Measurements from ENCODE around the gene SMTN. TPM values are rescaled to one million over a fixed set of nuclear protein-coding genes. Genes with fewer than 3 reads are reported as not detected.
"Not testable (repeated sequence)": the region's sequence is repeated elsewhere in the genome, so short reads cannot be mapped to it uniquely, and the experiment has no call there.

The SMTN gene
- total and polyA plus RNA-seq, 4 experiments from 2014 or later, result 0.34 to 1.7 (median 1.2) TPM

GRCh38 chr22:31106001-31106571 lies 25.0 kb downstream of the SMTN start:
- Mint-ChIP-seq H3K4me1 (peaks cover 17 to 31% (median 24%) of the 10 kb centered on the region in 4 donors), H3K27me3 (no peaks in the 10 kb centered on the region), H3K36me3 (peaks cover 0 to 6% of the 10 kb centered on the region in 2 donors), H3K9me3 (no peaks in the 10 kb centered on the region), H3K27ac (peak overlapping the region in 6 of 7 donors; percentile 63 to 92 (median 76)), H3K4me3 (peak overlapping the region; percentile 89 to 97 (median 94))
- ChIA-PET POLR2A (ENCODE audit: partially characterized antibody) (interaction anchor here (1.1 to 4.9 kb wide), 6 partner anchors 10 to 185 kb away, joined by 4 to 34 read pairs (median 8); partner anchors contain the start of genes PIK3IP1 and RNF185), CTCF (ENCODE audit: partially characterized antibody) (interaction anchor here (4.4 kb wide), 1 partner anchor 125 kb away, joined by 37 read pairs; no protein-coding TSS in a partner anchor)
- intact Hi-C loops (cut with micrococcal nuclease), result loop anchor here (5.0 kb wide), 3 partner anchors 56 to 186 kb away; partner anchors contain the start of genes LIMK2, PIK3IP1 and RNF185
- no peak overlapping the region for H3K27ac ChIP-seq (ENCODE audit: low read depth, low read length)
- no peak overlapping the region for H3K4me3 ChIP-seq (ENCODE audit: low read length in 2 of 2)
- no peaks in the 10 kb centered on the region for H3K27me3 ChIP-seq (ENCODE audit: insufficient read depth, low read length)
- no peaks in the 10 kb centered on the region for H3K9me3 ChIP-seq (ENCODE audit: control insufficient read depth in 1 of 2, low read length in 2 of 2)
- H3K36me3 ChIP-seq (ENCODE audit: insufficient read depth, low read length), result no peaks in the 10 kb centered on the region
- no peak for DNase-seq
- H3K4me1 ChIP-seq (ENCODE audit: insufficient read depth, low read length), result peaks cover 20% of the 10 kb centered on the region

DNA sequence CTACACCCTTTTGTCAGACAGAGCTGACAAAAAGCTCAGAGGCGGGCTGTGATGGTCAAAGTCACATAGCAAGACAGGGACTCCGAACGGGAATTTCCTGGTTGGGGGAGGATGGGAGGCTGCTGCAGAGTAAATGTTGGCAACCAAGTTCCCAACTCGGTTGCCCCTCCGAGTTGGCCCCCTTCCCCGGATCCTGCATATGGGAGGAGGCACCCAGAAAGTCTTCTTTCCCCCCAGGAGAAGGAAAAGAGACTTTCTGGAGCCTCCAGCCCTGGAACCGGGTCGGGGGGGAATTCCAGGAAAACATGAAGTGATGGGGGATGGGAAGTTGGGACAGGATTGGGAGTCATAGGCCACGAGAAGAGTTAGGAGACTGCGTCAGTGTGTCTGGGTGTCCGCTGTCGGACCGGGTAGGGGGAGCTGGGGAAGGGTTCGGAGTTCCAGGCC lies 25.6 kb downstream of the SMTN start:
- Mint-ChIP-seq H3K27me3 (no peaks in the 10 kb centered on the region), H3K36me3 (peaks cover 0 to 6% of the 10 kb centered on the region in 2 donors), H3K27ac (peak overlapping the region; percentile 84 to 96 (median 93)), H3K9me3 (no peaks in the 10 kb centered on the region), H3K4me1 (peaks cover 17 to 31% (median 24%) of the 10 kb centered on the region in 4 donors), H3K4me3 (peak overlapping the region; percentile 89 to 97 (median 94))
- POLR2A ChIA-PET (ENCODE audit: partially characterized antibody), result interaction anchor here (0.6 to 4.9 kb wide), 14 partner anchors 10 to 660 kb away, joined by 3 to 34 read pairs (median 4); partner anchors contain the start of genes LIMK2, MORC2, PIK3IP1 and RNF185
- peak overlapping the region; percentile 62 for H3K27ac ChIP-seq (ENCODE audit: low read depth, low read length)
- no peaks in the 10 kb centered on the region for H3K27me3 ChIP-seq (ENCODE audit: insufficient read depth, low read length)
- no peak for DNase-seq
- no peaks in the 10 kb centered on the region for H3K9me3 ChIP-seq (ENCODE audit: control insufficient read depth in 1 of 2, low read length in 2 of 2)
- H3K4me3 ChIP-seq (ENCODE audit: low read length in 2 of 2), result peak overlapping the region; percentile 38 to 97
- peaks cover 20% of the 10 kb centered on the region for H3K4me1 ChIP-seq (ENCODE audit: insufficient read depth, low read length)
- CTCF ChIA-PET (ENCODE audit: partially characterized antibody), result interaction anchor here (0.7 to 4.4 kb wide), 9 partner anchors 11 to 474 kb away, joined by 3 to 37 read pairs (median 4); no protein-coding TSS in a partner anchor
- no peaks in the 10 kb centered on the region for H3K36me3 ChIP-seq (ENCODE audit: insufficient read depth, low read length)
- intact Hi-C loops (cut with micrococcal nuclease), result loop anchor here (1.0 to 5.0 kb wide), 6 partner anchors 22 to 186 kb away; partner anchors contain the start of genes LIMK2, PIK3IP1 and RNF185

- intact Hi-C loops (cut with micrococcal nuclease), result loop anchor here (1.0 to 5.0 kb wide), 6 partner anchors 23 to 185 kb away; partner anchors contain the start of genes LIMK2, PIK3IP1 and RNF185
- peak within 1 kb of the TSS; percentile 62 for H3K27ac ChIP-seq (ENCODE audit: low read depth, low read length)
- no peaks in the 10 kb centered on the region for H3K27me3 ChIP-seq (ENCODE audit: insufficient read depth, low read length)
- no peaks in the 10 kb centered on the region for H3K36me3 ChIP-seq (ENCODE audit: insufficient read depth, low read length)
- peak within 1 kb of the TSS; percentile 89 to 97 (median 94) for H3K4me3 Mint-ChIP-seq
- no peaks in the 10 kb centered on the region for H3K9me3 Mint-ChIP-seq
- H3K4me3 ChIP-seq (ENCODE audit: low read length in 2 of 2), result peak within 1 kb of the TSS; percentile 80 to 97
- H3K36me3 Mint-ChIP-seq, result peaks cover 0 to 6% of the 10 kb centered on the region in 2 donors
- peak; percentile 84 to 90 (median 85) for DNase-seq
- peak within 1 kb of the TSS; percentile 86 to 96 (median 94) for H3K27ac Mint-ChIP-seq
- CTCF ChIA-PET (ENCODE audit: partially characterized antibody), result interaction anchor here (0.7 to 4.4 kb wide), 19 partner anchors 10 to 474 kb away, joined by 3 to 37 read pairs (median 4); no protein-coding TSS in a partner anchor
- H3K4me1 Mint-ChIP-seq, result peaks cover 17 to 31% (median 24%) of the 10 kb centered on the region in 4 donors
- peaks cover 20% of the 10 kb centered on the region for H3K4me1 ChIP-seq (ENCODE audit: insufficient read depth, low read length)
- POLR2A ChIA-PET (ENCODE audit: partially characterized antibody), result interaction anchor here (0.6 to 4.9 kb wide), 20 partner anchors 11 to 1383 kb away, joined by 3 to 34 read pairs (median 4); partner anchors contain the start of genes LIMK2, MORC2, PIK3IP1 and RNF185
- no peaks in the 10 kb centered on the region for H3K9me3 ChIP-seq (ENCODE audit: control insufficient read depth in 1 of 2, low read length in 2 of 2)
- no peaks in the 10 kb centered on the region for H3K27me3 Mint-ChIP-seq
Measured at GRCh38 chr22:31107178-31107893, 26.2 kb downstream of the SMTN start, which contains the start of gene SELENOM. SELENOM (minus strand) TSS chr22:31107568; CDS start chr22:31107505, 63 bp downstream.

GRCh38 chr22:31107894-31108218 lies 26.7 kb downstream of the SMTN start:
- Mint-ChIP-seq H3K36me3 (peaks cover 0 to 6% of the 10 kb centered on the region in 2 donors), H3K4me3 (peak overlapping the region; percentile 89 to 97 (median 94)), H3K27me3 (no peaks in the 10 kb centered on the region), H3K27ac (peak overlapping the region; percentile 86 to 96 (median 94)), H3K9me3 (no peaks in the 10 kb centered on the region), H3K4me1 (peaks cover 17 to 31% (median 24%) of the 10 kb centered on the region in 4 donors)
- H3K27me3 ChIP-seq (ENCODE audit: insufficient read depth, low read length), result no peaks in the 10 kb centered on the region
- no peaks in the 10 kb centered on the region for H3K9me3 ChIP-seq (ENCODE audit: control insufficient read depth in 1 of 2, low read length in 2 of 2)
- intact Hi-C loops (cut with micrococcal nuclease), result loop anchor here (1.0 to 5.0 kb wide), 6 partner anchors 24 to 184 kb away; partner anchors contain the start of genes LIMK2, PIK3IP1 and RNF185
- DNase-seq, result no peak
- ChIA-PET POLR2A (ENCODE audit: partially characterized antibody) (interaction anchor here (0.6 to 4.9 kb wide), 17 partner anchors 12 to 1383 kb away, joined by 3 to 34 read pairs (median 4); partner anchors contain the start of genes LIMK2, MORC2, PIK3IP1 and RNF185), CTCF (ENCODE audit: partially characterized antibody) (interaction anchor here (0.9 to 4.4 kb wide), 19 partner anchors 10 to 473 kb away, joined by 3 to 37 read pairs (median 4); no protein-coding TSS in a partner anchor)
- H3K36me3 ChIP-seq (ENCODE audit: insufficient read depth, low read length), result no peaks in the 10 kb centered on the region
- peak overlapping the region; percentile 48 for H3K27ac ChIP-seq (ENCODE audit: low read depth, low read length)
- peak overlapping the region; percentile 80 to 97 for H3K4me3 ChIP-seq (ENCODE audit: low read length in 2 of 2)
- peaks cover 20% of the 10 kb centered on the region for H3K4me1 ChIP-seq (ENCODE audit: insufficient read depth, low read length)

DNA sequence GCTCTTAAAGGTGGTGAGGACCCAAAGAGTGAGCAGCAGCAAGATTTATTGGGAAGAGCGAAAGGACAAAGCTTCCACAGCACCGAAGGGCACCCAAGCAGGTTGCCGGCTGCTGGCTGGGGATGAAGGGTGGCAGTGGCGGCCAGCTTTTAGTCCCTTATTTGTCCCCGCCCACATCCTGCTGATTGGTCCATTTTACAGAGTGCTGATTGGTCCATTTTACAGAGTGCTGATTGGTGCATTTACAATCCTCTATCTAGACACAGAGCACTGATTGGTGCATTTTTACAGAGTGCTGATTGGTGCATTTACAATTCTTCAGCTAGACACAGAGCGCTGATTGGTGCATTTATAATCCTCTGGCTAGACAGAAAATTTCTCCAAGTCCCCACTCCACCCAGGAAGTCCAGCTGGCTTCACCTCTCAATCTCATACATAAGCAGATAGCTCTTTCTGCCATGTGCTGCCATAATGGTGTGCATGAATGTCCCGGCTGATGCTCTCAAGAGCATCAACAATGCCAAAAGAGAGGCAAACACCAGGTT lies 31.5 kb downstream of the SMTN start:
- H3K4me3 Mint-ChIP-seq; H3K27ac Mint-ChIP-seq; H3K27ac ChIP-seq (ENCODE audit: low read depth, low read length); H3K27me3 ChIP-seq (ENCODE audit: insufficient read depth, low read length); H3K4me1 Mint-ChIP-seq; POLR2A ChIA-PET (ENCODE audit: partially characterized antibody); H3K36me3 Mint-ChIP-seq; H3K9me3 ChIP-seq (ENCODE audit: control insufficient read depth in 1 of 2, low read length in 2 of 2); H3K4me3 ChIP-seq (ENCODE audit: low read length in 2 of 2); H3K27me3 Mint-ChIP-seq; H3K4me1 ChIP-seq (ENCODE audit: insufficient read depth, low read length); H3K36me3 ChIP-seq (ENCODE audit: insufficient read depth, low read length); intact Hi-C loops (cut with micrococcal nuclease); H3K9me3 Mint-ChIP-seq: not testable (repeated sequence)
- CTCF ChIA-PET (ENCODE audit: partially characterized antibody), result interaction anchor here (0.6 kb wide), 1 partner anchor 146 kb away, joined by 3 read pairs; no protein-coding TSS in a partner anchor
- peak in 1 of 5 donors; percentile 16 for DNase-seq

DNA sequence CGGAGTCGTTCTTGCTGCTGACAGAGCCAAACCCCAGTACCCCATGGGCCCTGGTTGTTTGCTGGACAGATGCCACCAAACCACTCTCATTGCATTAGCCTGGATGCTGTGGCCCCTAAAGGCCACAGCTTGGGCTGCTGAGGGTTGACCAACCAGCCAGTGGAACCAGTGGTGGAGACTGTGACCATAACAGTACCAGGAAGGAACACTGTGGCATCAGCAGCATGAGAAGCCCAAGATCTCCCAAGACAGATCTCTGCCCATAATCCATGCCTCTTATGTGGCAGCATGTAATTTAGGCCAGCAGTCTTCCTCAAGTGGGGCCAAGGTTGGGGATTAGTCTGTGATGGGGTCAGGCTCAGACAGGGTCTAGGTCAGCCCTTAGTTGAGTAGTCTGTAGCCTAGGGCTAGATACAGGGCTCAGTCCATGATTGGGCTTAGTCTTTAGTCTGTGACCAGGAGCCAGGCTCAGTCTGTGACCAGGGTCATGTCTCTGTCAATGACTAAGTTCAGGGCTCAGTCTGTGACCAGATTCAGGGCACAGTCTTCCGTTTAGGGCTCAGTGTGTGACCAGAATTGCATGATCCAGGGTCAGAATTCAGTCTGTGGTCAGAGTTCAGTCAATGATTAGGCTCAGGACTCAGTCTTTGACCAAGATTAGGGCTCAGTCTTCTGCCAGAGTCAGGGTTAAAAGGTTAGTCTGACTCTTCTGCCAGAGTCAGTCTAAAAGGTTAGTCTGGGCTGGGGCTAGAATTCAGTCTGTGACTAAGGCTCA lies 37.1 kb downstream of the SMTN start:
- POLR2A ChIA-PET (ENCODE audit: partially characterized antibody), result no interaction called here
- intact Hi-C loops (cut with micrococcal nuclease), result no loop called here

More for the DNA sequence above, 37.1 kb downstream of the SMTN start:
- Mint-ChIP-seq H3K4me3 (no peak overlapping the region), H3K4me1 (no peaks in the 10 kb centered on the region), H3K9me3 (no peaks in the 10 kb centered on the region), H3K27me3 (no peaks in the 10 kb centered on the region), H3K27ac (peak overlapping the region in 2 of 7 donors; percentile 12 to 17), H3K36me3 (no peaks in the 10 kb centered on the region)
- DNase-seq, result no peak
- CTCF ChIA-PET (ENCODE audit: partially characterized antibody), result interaction anchor here (0.8 to 1.1 kb wide), 3 partner anchors 10 to 41 kb away, joined by 3 read pairs; partner anchors contain the start of gene SELENOM
- no peaks in the 10 kb centered on the region for H3K36me3 ChIP-seq (ENCODE audit: insufficient read depth, low read length)
- H3K4me1 ChIP-seq (ENCODE audit: insufficient read depth, low read length), result no peaks in the 10 kb centered on the region
- H3K9me3 ChIP-seq (ENCODE audit: control insufficient read depth in 1 of 2, low read length in 2 of 2), result no peaks in the 10 kb centered on the region
- no peaks in the 10 kb centered on the region for H3K27me3 ChIP-seq (ENCODE audit: insufficient read depth, low read length)
- no peak overlapping the region for H3K4me3 ChIP-seq (ENCODE audit: low read length in 2 of 2)
- H3K27ac ChIP-seq (ENCODE audit: low read depth, low read length), result no peak overlapping the region
